Gastroesophageal sphincter (tissue), 4 donors: ENCODE measurements around the gene STMP1. TPM values are rescaled to one million over a fixed set of nuclear protein-coding genes. Genes with fewer than 3 reads are reported as not detected.

Source experiments
- ATAC-seq: fragments of 150-250 bp; one replicate; pipeline ENCODE4 v1.9.1; 2016; ENCODE audit warnings: mild to moderate bottlenecking, moderate library complexity
- H3K27ac ChIP-seq, 4 donors: fragments of 200-600 bp; sonication (generic) in 3 of 4; 1 replicate in 3 of 4; 2 replicates in 1 of 4; pipeline ENCODE4 v1.5.1; 2016 to 2019
- H3K27me3 ChIP-seq: fragments of 200-600 bp; sonication (generic); one replicate; pipeline ENCODE4 v1.5.1; 2019
- H3K36me3 ChIP-seq, 2 donors: fragments of 200-600 bp; sonication (generic); one replicate each; pipeline ENCODE4 v1.5.1; 2019; ENCODE audit warnings: control low read depth in 1 of 2
- H3K4me1 ChIP-seq, 3 donors: fragments of 200-600 bp; sonication (generic); 1 replicate in 2 of 3; 2 replicates in 1 of 3; pipeline ENCODE4 v1.5.1; 2016 to 2019; ENCODE audit warnings: control low read depth in 2 of 3
- H3K4me3 ChIP-seq, 2 donors: fragments of 200-600 bp; sonication (generic); one replicate each; pipeline ENCODE4 v1.5.1; 2019; ENCODE audit warnings: mild to moderate bottlenecking in 1 of 2, moderate library complexity in 1 of 2
- H3K9me3 ChIP-seq, 3 donors: fragments of 200-600 bp; sonication (generic); one replicate each; pipeline ENCODE4 v1.5.1; 2017 to 2019; ENCODE audit warnings: control low read depth in 2 of 3
- EP300 ChIP-seq: sonication (generic); formaldehyde crosslinking; IDR thresholded peaks from one replicate; pipeline ENCODE4 v1.6.1; 2017; ENCODE audit warnings: antibody characterized with exemption, mild to moderate bottlenecking
- POLR2A ChIP-seq, 2 donors: fragments of 450-650 bp; IDR thresholded peaks; one replicate each; pipeline ENCODE4 v1.6.1; 2017; ENCODE audit warnings: antibody characterized with exemption in 2 of 2, mild to moderate bottlenecking in 2 of 2, moderate library complexity in 1 of 2
- POLR2AphosphoS5 ChIP-seq: sonication (generic); formaldehyde crosslinking; IDR thresholded peaks from one replicate; pipeline ENCODE4 v1.6.1; 2017; ENCODE audit warnings: antibody characterized with exemption
- WGBS, 2 donors: methylation state at CpG; one replicate each; pipeline ENCODE4 v1.1.5; 2018; ENCODE audit warnings: low coverage in 1 of 2; 5-methylcytosine and 5-hydroxymethylcytosine counted together
- total RNA-seq, 4 donors: library from RNA; depleted of rRNA; stranded (reverse); fragments of >200 nt; gene quantifications; one replicate each; pipeline ENCODE4 v1.1.0, GENCODE V29; 2016
- TF ChIP-seq, protein P1 (sequence below), 4 experiments: fragments of 200-600 bp in 2 of 4; fragments of 450-650 bp in 2 of 4; sonication (generic) in 1 of 4; IDR thresholded peaks; one replicate each; pipeline ENCODE4 v1.5.1; 2017 to 2019; ENCODE audit warnings: antibody characterized with exemption in 4 of 4, mild to moderate bottlenecking in 2 of 4, moderate library complexity in 2 of 4

STMP1 gene
- total RNA-seq, 4 donors from 2014 or later = 6.5 to 17.4 (median 11.9) TPM

DNA sequence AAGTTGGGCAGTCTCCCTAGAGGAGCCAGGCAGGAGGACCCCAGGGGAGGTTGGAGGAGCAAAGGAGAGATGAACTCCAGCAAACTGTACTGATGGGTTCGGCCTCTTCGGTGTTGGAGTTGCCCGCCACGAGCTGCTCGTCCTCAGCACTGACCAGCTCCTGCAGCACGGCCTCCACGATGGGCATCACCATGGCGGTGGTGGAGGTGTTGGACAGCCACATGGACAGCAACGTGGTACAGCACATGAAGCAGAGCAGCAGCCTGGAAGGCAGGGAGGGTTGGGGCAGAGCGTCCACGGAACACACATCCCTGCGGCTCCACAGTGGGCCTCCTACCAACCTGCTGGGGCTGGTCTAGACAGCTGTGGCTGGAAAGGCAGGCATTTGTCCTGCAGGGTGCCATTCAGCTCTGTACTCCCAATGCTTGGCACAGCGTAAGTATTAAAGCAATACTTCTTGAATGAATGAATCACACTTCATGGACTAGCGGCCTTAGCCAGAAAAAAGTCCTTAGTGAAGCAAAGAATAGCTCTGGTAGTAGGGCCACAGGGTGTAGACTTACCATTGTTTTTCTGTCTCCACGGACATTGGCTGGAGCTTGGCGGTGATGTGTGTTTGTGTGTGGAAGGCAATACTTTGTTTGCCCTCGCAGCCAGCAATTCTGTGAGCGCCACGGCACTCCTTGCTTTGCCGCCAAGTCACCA lies 43.9 kb downstream of the STMP1 start:
- Histone ChIP-seq H3K36me3 (peaks cover 0 to 4% of the 10 kb centered on the region in 2 donors), H3K27me3 (no peaks in the 10 kb centered on the region), H3K4me1 (no peaks in the 10 kb centered on the region), H3K9me3 (no peaks in the 10 kb centered on the region), H3K27ac (no peak overlapping the region), H3K4me3 (no peak overlapping the region)
- TF ChIP-seq EP300 = no peak
- TF ChIP-seq, protein P1, sequence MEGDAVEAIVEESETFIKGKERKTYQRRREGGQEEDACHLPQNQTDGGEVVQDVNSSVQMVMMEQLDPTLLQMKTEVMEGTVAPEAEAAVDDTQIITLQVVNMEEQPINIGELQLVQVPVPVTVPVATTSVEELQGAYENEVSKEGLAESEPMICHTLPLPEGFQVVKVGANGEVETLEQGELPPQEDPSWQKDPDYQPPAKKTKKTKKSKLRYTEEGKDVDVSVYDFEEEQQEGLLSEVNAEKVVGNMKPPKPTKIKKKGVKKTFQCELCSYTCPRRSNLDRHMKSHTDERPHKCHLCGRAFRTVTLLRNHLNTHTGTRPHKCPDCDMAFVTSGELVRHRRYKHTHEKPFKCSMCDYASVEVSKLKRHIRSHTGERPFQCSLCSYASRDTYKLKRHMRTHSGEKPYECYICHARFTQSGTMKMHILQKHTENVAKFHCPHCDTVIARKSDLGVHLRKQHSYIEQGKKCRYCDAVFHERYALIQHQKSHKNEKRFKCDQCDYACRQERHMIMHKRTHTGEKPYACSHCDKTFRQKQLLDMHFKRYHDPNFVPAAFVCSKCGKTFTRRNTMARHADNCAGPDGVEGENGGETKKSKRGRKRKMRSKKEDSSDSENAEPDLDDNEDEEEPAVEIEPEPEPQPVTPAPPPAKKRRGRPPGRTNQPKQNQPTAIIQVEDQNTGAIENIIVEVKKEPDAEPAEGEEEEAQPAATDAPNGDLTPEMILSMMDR (IDR thresholded peaks at IDR 0.05) = no peak
- no peak for TF ChIP-seq POLR2A (IDR thresholded peaks at IDR 0.05)
- TF ChIP-seq POLR2AphosphoS5 = no peak
- ATAC-seq = no peak
- WGBS, 2 donors = 89 to 92% methylated on average over 12 to 13 of the region's 20 CpGs

DNA sequence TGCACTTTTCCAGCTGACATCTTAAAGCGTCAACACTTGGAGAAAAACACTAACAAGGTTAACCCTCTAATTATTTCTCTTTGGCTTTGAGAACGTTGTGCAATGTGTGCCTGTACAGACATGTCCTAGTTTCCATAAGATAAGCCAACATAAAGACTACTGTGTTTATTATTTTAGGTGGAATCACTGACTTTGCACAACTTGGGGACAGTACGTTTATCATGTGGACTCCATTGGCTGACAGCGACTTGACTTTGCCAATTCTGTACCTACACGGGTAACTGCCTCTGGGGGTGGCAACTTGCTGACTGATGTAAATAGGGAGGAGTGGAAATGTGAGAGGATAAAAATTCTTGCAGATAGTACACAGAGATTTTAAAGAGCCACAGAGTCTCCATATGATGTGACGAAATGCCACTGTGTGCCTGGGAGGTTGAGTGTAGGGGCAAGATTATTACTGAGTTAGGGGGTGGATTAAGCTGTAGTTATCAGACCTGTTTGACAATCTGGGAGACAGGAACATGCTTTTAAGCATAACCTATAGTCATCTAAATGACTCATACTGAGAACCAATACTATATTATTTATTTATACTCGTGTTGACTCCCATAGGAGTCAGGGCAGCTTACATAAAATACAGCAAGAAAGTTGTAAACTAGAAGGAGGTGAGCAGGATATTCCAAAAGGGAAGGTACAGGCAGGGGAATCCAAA lies 44.7 kb downstream of the STMP1 start:
- 55 to 80% methylated on average over 4 to 6 of the region's 7 CpGs for WGBS, 2 donors
- TF ChIP-seq POLR2AphosphoS5 (no peak), EP300 (no peak), POLR2A (IDR thresholded peaks at IDR 0.05) (no peak)
- TF ChIP-seq, protein P1 (IDR thresholded peaks at IDR 0.05) = no peak

DNA sequence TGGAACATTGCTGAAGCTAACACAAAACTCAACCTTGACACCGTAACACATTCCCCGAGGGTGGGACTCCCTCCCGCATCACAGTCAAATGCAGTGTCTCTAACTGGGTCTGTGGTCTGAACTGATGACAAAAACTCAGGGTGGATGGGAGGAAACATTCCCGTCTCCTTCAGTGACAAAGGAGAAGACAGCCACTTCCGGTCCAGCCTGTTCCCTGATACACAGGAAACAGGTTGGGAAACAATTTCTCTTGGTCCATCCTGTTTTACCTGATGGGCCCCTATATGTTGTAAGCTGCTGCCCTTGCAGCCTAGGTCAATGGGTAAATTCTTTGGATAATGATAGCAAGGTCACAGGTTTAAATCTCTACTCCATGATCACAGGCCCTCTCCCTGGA lies 45.3 kb downstream of the STMP1 start:
- no peak for ATAC-seq
- WGBS, 2 donors = 67 to 80% methylated on average over 1 of the region's 5 CpGs

More for the DNA sequence above, 44.7 kb downstream of the STMP1 start:
- Histone ChIP-seq H3K27me3 (no peaks in the 10 kb centered on the region), H3K36me3 (no peaks in the 10 kb centered on the region), H3K27ac (no peak overlapping the region), H3K9me3 (no peaks in the 10 kb centered on the region), H3K4me1 (no peaks in the 10 kb centered on the region), H3K4me3 (no peak overlapping the region)
- ATAC-seq = no peak

DNA sequence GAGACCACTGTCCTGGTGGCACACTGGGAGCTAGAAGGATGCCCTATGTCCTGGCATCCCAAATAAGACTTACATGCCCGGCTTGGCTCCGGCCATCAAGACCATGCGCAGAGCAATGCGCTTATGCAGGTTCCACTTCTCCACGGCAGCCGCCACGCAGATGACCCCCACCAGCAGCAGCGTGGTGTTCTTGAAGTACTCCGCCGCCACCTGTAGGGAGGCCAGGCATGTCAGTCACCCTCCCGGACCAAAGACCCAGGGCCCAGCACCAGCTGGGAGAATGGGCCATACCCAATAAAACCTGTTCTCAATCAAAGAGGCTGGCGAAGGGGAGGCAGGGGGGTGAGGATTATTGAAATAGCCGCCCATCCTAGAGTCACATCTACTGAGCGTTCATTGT lies 45.7 kb downstream of the STMP1 start:
- Histone ChIP-seq H3K27ac (no peak overlapping the region), H3K9me3 (no peaks in the 10 kb centered on the region), H3K36me3 (no peaks in the 10 kb centered on the region), H3K4me3 (no peak overlapping the region), H3K27me3 (no peaks in the 10 kb centered on the region), H3K4me1 (no peaks in the 10 kb centered on the region)
- 97% methylated on average over 5 of the region's 14 CpGs; no CpG with 5 or more reads in 1 of the 2 donors for WGBS, 2 donors
- no peak for ATAC-seq
- TF ChIP-seq, protein P1 (IDR thresholded peaks at IDR 0.05) = no peak
- TF ChIP-seq EP300 (no peak), POLR2A (IDR thresholded peaks at IDR 0.05) (no peak), POLR2AphosphoS5 (no peak)

More for the DNA sequence above, 45.3 kb downstream of the STMP1 start:
- H3K9me3 ChIP-seq = no peaks in the 10 kb centered on the region
- no peaks in the 10 kb centered on the region for H3K4me1 ChIP-seq
- no peaks in the 10 kb centered on the region for H3K36me3 ChIP-seq
- H3K27me3 ChIP-seq = no peaks in the 10 kb centered on the region
- TF ChIP-seq, protein P1 (IDR thresholded peaks at IDR 0.05) = no peak
- TF ChIP-seq EP300 (no peak), POLR2A (IDR thresholded peaks at IDR 0.05) (no peak), POLR2AphosphoS5 (no peak)
- no peak overlapping the region for H3K4me3 ChIP-seq
- no peak overlapping the region for H3K27ac ChIP-seq

DNA sequence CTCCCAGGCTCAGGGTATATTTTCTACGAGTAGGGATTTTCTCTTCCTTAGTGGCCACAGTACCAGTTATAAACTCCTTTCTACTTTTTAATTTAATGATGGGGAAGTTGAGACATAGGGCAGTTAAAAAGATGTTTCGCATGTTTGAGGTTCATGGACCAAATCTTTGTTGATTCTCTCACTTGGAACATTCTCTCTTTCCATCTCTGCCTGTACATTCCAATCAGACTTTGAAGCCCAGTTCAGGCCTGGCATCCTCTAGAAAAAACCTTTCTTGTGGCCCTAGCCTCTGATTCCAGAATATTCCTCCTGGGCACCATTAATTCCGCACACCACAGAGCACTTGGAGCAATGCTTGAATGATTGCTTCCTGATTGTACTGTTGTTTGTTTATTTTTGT lies 47.2 kb downstream of the STMP1 start:
- no peaks in the 10 kb centered on the region for H3K36me3 ChIP-seq
- H3K4me1 ChIP-seq = no peaks in the 10 kb centered on the region
- no peak for ATAC-seq
- no peaks in the 10 kb centered on the region for H3K9me3 ChIP-seq
- H3K4me3 ChIP-seq = no peak overlapping the region
- no peak for TF ChIP-seq EP300
- TF ChIP-seq POLR2A (IDR thresholded peaks at IDR 0.05) = no peak
- no peak for TF ChIP-seq POLR2AphosphoS5
- TF ChIP-seq, protein P1 (IDR thresholded peaks at IDR 0.05) = no peak
- H3K27me3 ChIP-seq = peaks cover 9% of the 10 kb centered on the region
- no peak overlapping the region for H3K27ac ChIP-seq
- WGBS, 2 donors = 95 to 98% methylated on average over 3 of the region's 3 CpGs
